ENCODE data around the gene RAD21L1. TPM values are rescaled to one million over a fixed set of nuclear protein-coding genes. Genes with fewer than 3 reads are reported as not detected.

Gene RAD21L1
- total and polyA plus RNA-seq, 2 experiments from 2014 or later: not detected

GRCh38 chr20:1188347-1188746 lies 37.5 kb upstream of the RAD21L1 start:
- no peaks in the 10 kb centered on the region for H3K9me3 ChIP-seq (ENCODE audit: low read depth)
- H4K20me1 ChIP-seq (ENCODE audit: insufficient read depth, poor library complexity, severe bottlenecking): no peaks in the 10 kb centered on the region
- no peaks in the 10 kb centered on the region for H3K36me3 ChIP-seq (replicated peaks; ENCODE audit: insufficient read depth, low read depth)
- TF ChIP-seq EZH2phosphoT487 (IDR thresholded peaks at IDR 0.05; ENCODE audit: low read depth, severe bottlenecking, unreplicated experiment): no peak
- H3K4me3 ChIP-seq: no peak overlapping the region
- H2AFZ ChIP-seq: no peak overlapping the region
- no peak for DNase-seq (ENCODE audit: low spot score)
- peaks cover 16% of the 10 kb centered on the region for H3K27me3 ChIP-seq
- H3K4me2 ChIP-seq: no peak overlapping the region
- 100% methylated on average over 1 of the region's 1 CpG for WGBS (ENCODE audit: low lambda C conversion rate, missing lambda C conversion rate)
- H3K79me2 ChIP-seq: no peaks in the 10 kb centered on the region
- H3K9me2 ChIP-seq (replicated peaks; ENCODE audit: insufficient read depth): no peaks in the 10 kb centered on the region
- H3K4me1 ChIP-seq (ENCODE audit: insufficient read depth): peaks cover 23% of the 10 kb centered on the region
- H3K27ac ChIP-seq: peak overlapping the region; percentile 60

- Histone ChIP-seq H3K9me3 (ENCODE audit: low read depth) (no peaks in the 10 kb centered on the region), H3K9me2 (replicated peaks; ENCODE audit: insufficient read depth) (no peaks in the 10 kb centered on the region), H3K79me2 (no peaks in the 10 kb centered on the region), H2AFZ (no peak overlapping the region), H3K27ac (no peak overlapping the region), H3K27me3 (peaks cover under 1% of the 10 kb centered on the region), H3K4me3 (no peak overlapping the region), H3K36me3 (replicated peaks; ENCODE audit: insufficient read depth, low read depth) (no peaks in the 10 kb centered on the region), H3K4me1 (ENCODE audit: insufficient read depth) (peaks cover 23% of the 10 kb centered on the region), H3K4me2 (no peak overlapping the region), H4K20me1 (ENCODE audit: insufficient read depth, poor library complexity, severe bottlenecking) (no peaks in the 10 kb centered on the region)
- WGBS (ENCODE audit: low lambda C conversion rate, missing lambda C conversion rate): no CpG with 5 or more reads among the region's 1 CpG
- TF ChIP-seq EZH2 (IDR thresholded peaks at IDR 0.05; ENCODE audit: borderline replicate concordance) (no peak), EZH2phosphoT487 (IDR thresholded peaks at IDR 0.05; ENCODE audit: low read depth, severe bottlenecking, unreplicated experiment) (no peak), CTCF (IDR thresholded peaks at IDR 0.05; ENCODE audit: poor library complexity) (no peak)
- no peak for DNase-seq (ENCODE audit: low spot score)
Observed at GRCh38 chr20:1189827-1190226, 36.0 kb upstream of the RAD21L1 start.

DNA sequence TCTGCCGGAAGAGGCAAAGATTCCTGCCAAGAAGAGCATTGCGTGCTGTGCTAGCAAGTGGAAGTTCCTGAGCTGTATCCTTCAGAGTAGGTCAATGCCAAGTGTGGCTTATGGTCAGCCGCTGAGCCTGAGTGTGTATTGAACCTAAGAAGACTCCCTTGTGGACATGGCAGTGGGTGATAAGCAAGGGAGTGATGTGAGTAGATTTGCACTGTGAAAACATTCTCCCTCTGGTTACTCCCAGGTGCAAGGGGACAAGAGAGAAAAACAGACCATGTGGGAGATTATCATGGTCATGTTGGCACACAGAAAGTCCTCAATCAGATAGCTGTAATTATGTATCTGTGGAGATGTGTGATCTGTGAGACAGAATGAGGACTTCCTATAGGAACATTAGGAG lies 35.0 kb upstream of the RAD21L1 start:
- TF ChIP-seq CTCF (IDR thresholded peaks at IDR 0.05; ENCODE audit: poor library complexity) (no peak), EZH2phosphoT487 (IDR thresholded peaks at IDR 0.05; ENCODE audit: low read depth, severe bottlenecking, unreplicated experiment) (no peak)
- no peaks in the 10 kb centered on the region for H3K27me3 ChIP-seq
- no peaks in the 10 kb centered on the region for H3K9me3 ChIP-seq (ENCODE audit: low read depth)
- no peak overlapping the region for H2AFZ ChIP-seq
- no peaks in the 10 kb centered on the region for H3K36me3 ChIP-seq (replicated peaks; ENCODE audit: insufficient read depth, low read depth)
- no peak for DNase-seq (ENCODE audit: low spot score)
- no peak overlapping the region for H3K4me2 ChIP-seq
- H3K9me2 ChIP-seq (replicated peaks; ENCODE audit: insufficient read depth): no peaks in the 10 kb centered on the region
- peaks cover 23% of the 10 kb centered on the region for H3K4me1 ChIP-seq (ENCODE audit: insufficient read depth)
- H4K20me1 ChIP-seq (ENCODE audit: insufficient read depth, poor library complexity, severe bottlenecking): no peaks in the 10 kb centered on the region
- H3K4me3 ChIP-seq: no peak overlapping the region
- H3K79me2 ChIP-seq: no peaks in the 10 kb centered on the region
- WGBS (ENCODE audit: low lambda C conversion rate, missing lambda C conversion rate): 89% methylated on average over 3 of the region's 3 CpGs
- H3K27ac ChIP-seq: no peak overlapping the region

GRCh38 chr20:1191299-1191698 lies 34.5 kb upstream of the RAD21L1 start:
- Histone ChIP-seq H3K79me2 (no peaks in the 10 kb centered on the region), H3K9me3 (ENCODE audit: low read depth) (no peaks in the 10 kb centered on the region)
- WGBS (ENCODE audit: low lambda C conversion rate, missing lambda C conversion rate): 91% methylated on average over 3 of the region's 3 CpGs

More at GRCh38 chr20:1191299-1191698, 34.5 kb upstream of the RAD21L1 start:
- no peak for DNase-seq (ENCODE audit: low spot score)
- H3K27ac ChIP-seq: no peak overlapping the region
- no peak overlapping the region for H2AFZ ChIP-seq
- no peaks in the 10 kb centered on the region for H3K27me3 ChIP-seq
- H3K4me3 ChIP-seq: no peak overlapping the region
- TF ChIP-seq EZH2phosphoT487 (IDR thresholded peaks at IDR 0.05; ENCODE audit: low read depth, severe bottlenecking, unreplicated experiment) (no peak), CTCF (IDR thresholded peaks at IDR 0.05; ENCODE audit: poor library complexity) (no peak), EZH2 (IDR thresholded peaks at IDR 0.05; ENCODE audit: borderline replicate concordance) (no peak)
- no peaks in the 10 kb centered on the region for H3K9me2 ChIP-seq (replicated peaks; ENCODE audit: insufficient read depth)
- no peak overlapping the region for H3K4me2 ChIP-seq
- H4K20me1 ChIP-seq (ENCODE audit: insufficient read depth, poor library complexity, severe bottlenecking): no peaks in the 10 kb centered on the region
- H3K4me1 ChIP-seq (ENCODE audit: insufficient read depth): peaks cover 18% of the 10 kb centered on the region
- H3K36me3 ChIP-seq (replicated peaks; ENCODE audit: insufficient read depth, low read depth): no peaks in the 10 kb centered on the region
